Type B pancreatic cell (in vitro differentiated cells): Measurements from ENCODE around the gene MDC1. TPM values are rescaled to one million over a fixed set of nuclear protein-coding genes. Genes with fewer than 3 reads are reported as not detected.

Source experiments
- DNase-seq: peaks from one replicate; pipeline ENCODE4 v3.0.0; 2021; ENCODE audit warnings: mixed read lengths; ENCODE audit not compliant: unreplicated experiment; ENCODE audit errors: extremely low spot score
- H3K27ac Mint-ChIP-seq: 2 replicates; pipeline ENCODE4 v1.8.0; 2021; ENCODE audit warnings: mild to moderate bottlenecking, mixed read lengths
- H3K27me3 Mint-ChIP-seq: 2 replicates; pipeline ENCODE4 v1.8.0; 2021; ENCODE audit warnings: mixed read lengths
- H3K36me3 Mint-ChIP-seq: 2 replicates; pipeline ENCODE4 v1.8.0; 2021; ENCODE audit warnings: mixed read lengths
- H3K4me1 Mint-ChIP-seq: one replicate; pipeline ENCODE4 v1.8.0; 2021; ENCODE audit warnings: mixed read lengths; ENCODE audit not compliant: unreplicated experiment
- H3K4me3 Mint-ChIP-seq: 2 replicates; pipeline ENCODE4 v1.8.0; 2021; ENCODE audit warnings: mild to moderate bottlenecking, mixed read lengths
- H3K9me3 Mint-ChIP-seq: 2 replicates; pipeline ENCODE4 v1.8.0; 2021; ENCODE audit warnings: mixed read lengths
- total RNA-seq: library from RNA; stranded (reverse); gene quantifications from 2 replicates; pipeline ENCODE4 v1.2.1, GENCODE V29; 2021; ENCODE audit warnings: low replicate concordance
- TF ChIP-seq, protein P1 (sequence below): fragments of 200-600 bp; sonication (generic); conservative IDR thresholded peaks from 2 replicates; pipeline ENCODE4 v1.5.0; 2021; ENCODE audit warnings: antibody characterized with exemption, mild to moderate bottlenecking

MDC1 gene
- total RNA-seq, 1 donor from 2014 or later, result 71.3 TPM

DNA sequence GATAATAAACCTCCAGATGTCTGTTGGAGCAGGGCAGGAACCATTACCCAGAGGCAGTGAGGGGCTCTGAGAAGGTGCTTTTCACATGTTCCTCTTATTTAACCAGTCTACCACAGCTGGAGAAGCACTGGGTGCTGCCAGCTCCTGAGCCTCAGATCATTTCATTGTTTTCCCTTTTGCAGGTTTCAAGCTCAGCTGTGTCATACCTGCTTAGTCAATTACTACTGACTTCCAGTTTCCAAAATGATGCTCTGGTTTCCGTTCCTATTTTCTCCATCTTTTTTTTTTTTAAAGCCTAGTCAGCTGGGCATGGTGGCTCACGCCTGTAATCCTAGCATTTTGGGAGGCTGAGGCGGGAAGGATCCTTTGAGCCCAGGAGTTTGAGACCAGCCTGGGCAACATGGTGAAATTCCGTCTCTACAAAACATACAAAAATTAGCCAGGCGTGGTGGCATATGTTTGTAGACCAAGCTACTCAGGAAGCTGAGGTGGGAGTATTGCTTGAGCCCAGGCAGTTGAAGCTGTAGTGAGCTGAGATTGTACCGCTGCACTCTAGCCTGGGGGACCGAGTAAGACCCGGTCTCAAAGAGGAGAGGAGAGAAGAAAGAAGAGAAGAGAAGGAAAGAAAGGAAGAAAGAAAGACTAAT is 18.7 kb upstream of the MDC1 start:
- H3K27ac Mint-ChIP-seq, result no peak overlapping the region
- DNase-seq, result no peak
- no peak overlapping the region for H3K4me3 Mint-ChIP-seq
- peaks cover 32% of the 10 kb centered on the region for H3K36me3 Mint-ChIP-seq
- H3K27me3 Mint-ChIP-seq, result no peaks in the 10 kb centered on the region
- H3K4me1 Mint-ChIP-seq, result peaks cover 9% of the 10 kb centered on the region
- TF ChIP-seq, protein P1, sequence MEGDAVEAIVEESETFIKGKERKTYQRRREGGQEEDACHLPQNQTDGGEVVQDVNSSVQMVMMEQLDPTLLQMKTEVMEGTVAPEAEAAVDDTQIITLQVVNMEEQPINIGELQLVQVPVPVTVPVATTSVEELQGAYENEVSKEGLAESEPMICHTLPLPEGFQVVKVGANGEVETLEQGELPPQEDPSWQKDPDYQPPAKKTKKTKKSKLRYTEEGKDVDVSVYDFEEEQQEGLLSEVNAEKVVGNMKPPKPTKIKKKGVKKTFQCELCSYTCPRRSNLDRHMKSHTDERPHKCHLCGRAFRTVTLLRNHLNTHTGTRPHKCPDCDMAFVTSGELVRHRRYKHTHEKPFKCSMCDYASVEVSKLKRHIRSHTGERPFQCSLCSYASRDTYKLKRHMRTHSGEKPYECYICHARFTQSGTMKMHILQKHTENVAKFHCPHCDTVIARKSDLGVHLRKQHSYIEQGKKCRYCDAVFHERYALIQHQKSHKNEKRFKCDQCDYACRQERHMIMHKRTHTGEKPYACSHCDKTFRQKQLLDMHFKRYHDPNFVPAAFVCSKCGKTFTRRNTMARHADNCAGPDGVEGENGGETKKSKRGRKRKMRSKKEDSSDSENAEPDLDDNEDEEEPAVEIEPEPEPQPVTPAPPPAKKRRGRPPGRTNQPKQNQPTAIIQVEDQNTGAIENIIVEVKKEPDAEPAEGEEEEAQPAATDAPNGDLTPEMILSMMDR, result no peak
- H3K9me3 Mint-ChIP-seq, result no peaks in the 10 kb centered on the region

DNA sequence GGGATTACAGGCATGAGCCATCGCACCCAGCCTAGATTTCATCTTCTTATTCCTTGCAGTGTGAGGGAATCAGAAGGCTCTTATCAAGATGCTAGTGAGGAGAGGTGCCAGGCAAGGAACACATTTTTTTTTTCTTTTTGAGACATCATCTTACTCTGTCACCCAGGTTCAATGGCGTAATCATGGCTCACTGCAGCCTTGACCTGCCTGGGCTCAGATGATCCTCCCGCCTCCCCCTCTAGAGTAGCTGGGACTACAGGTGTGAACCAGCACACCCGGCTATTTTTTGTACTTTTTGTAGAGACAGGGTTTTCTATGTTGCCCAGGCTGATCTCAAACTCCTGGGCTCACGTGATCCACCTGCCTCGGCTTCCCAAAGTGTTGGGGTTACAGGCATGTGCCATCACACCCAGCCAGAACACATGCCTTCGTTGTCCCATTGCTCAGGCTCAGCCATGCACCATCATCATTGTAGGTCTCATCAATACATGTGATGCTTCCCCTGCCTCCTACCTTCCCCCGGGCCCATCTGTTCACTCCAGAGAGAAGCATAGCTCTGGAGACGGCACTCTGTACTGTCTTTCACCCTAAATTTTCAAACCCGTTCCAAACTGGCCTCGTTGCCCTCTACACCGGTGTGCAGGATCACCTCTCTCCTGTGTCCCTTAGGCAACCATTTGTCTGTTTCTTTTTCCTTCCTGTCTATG is 15.3 kb upstream of the MDC1 start:
- TF ChIP-seq, protein P1, result no peak
- H3K27ac Mint-ChIP-seq, result no peak overlapping the region
- H3K4me1 Mint-ChIP-seq, result peaks cover 7% of the 10 kb centered on the region
- DNase-seq, result no peak
- peaks cover 19% of the 10 kb centered on the region for H3K36me3 Mint-ChIP-seq
- no peak overlapping the region for H3K4me3 Mint-ChIP-seq
- H3K9me3 Mint-ChIP-seq, result no peaks in the 10 kb centered on the region
- no peaks in the 10 kb centered on the region for H3K27me3 Mint-ChIP-seq

DNA sequence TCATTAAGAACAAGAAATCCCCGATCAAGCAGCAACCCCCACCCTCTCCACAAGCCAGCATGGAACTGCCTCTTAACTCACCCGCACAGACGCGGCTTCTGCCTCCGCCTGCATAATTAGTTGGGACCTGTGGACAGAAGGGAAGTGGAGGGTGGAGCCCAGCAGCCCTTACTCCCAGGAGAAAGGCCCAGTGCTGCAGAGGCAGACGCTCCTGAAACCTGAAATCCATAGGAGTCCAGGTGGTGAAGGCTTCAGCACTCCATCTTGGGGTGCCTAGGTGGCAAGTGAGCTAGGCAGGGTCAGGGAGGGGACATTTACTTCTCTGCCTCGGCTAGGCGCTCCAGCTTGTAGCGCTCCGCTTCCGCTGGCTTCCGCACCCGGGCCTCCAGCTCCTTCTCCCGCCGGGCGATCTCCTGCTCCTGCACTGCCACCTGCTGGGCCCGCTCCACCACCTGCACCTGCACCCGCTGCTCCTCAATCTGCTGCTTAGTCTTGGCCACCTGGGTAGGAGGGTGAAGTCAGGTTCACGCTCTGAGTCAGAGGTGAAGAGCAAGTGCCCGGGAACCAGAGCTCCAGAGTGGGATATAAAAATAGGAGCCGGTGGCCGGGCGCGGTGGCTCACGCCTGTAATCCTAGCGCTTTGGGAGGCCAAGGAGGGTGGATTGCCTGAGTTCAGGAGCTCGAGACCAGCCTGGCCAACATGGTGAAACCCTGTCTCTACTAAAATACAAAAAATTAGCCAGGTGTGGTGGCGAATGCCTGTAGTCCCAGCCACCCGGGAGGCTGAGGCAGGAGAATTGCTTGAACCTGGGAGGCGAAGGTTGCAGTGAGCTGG is 13.7 kb upstream of the MDC1 start:
- Mint-ChIP-seq H3K4me1 (peaks cover 6% of the 10 kb centered on the region), H3K9me3 (no peaks in the 10 kb centered on the region), H3K27ac (no peak overlapping the region), H3K36me3 (peaks cover 12% of the 10 kb centered on the region), H3K4me3 (no peak overlapping the region), H3K27me3 (no peaks in the 10 kb centered on the region)
- TF ChIP-seq, protein P1, result peak; percentile 77
- peak; percentile 81 for DNase-seq

DNA sequence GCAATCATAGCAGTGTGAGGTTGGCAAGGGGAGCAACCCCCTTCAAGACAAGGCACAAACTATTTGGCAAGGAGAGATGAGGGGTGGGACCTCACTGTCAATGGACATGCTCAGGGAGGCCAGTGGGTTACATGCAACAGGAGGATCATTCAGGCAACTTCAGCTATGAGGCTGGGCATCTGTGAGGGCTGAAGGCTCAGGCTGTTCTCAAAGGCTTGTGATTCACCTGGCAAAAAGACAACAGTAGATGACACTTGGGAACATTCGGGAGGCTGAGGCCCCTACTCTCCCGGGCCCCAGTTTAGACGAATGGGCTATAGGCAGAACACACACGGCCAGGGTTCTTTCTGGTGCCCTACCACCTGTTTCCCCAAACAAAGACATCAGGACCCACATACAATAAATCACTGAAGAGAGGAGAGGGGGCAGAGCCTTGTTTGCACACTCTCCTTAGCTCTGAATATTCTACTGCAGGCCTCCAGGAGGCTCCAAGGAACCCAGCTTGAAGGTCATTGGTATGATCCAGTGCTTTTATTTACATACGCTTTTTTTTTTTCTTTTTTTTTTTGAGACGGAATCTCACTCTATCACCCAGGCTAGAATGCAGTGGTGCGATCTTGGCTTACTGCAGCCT is 11.0 kb upstream of the MDC1 start:
- TF ChIP-seq, protein P1, result peak; percentile 39
- H3K9me3 Mint-ChIP-seq, result no peaks in the 10 kb centered on the region
- DNase-seq, result no peak
- H3K27ac Mint-ChIP-seq, result peak overlapping the region; percentile 18
- no peaks in the 10 kb centered on the region for H3K27me3 Mint-ChIP-seq
- H3K36me3 Mint-ChIP-seq, result peaks cover 29% of the 10 kb centered on the region
- H3K4me3 Mint-ChIP-seq, result no peak overlapping the region
- H3K4me1 Mint-ChIP-seq, result peaks cover 11% of the 10 kb centered on the region
